ENCODE measurements around the gene CACNA1C.
A peak's percentile ranks its signal among the peaks of the same experiment; 100 is the strongest.
"Not testable (repeated sequence)": the region's sequence is repeated elsewhere in the genome, so short reads cannot be mapped to it uniquely, and the experiment has no call there.

CACNA1C gene

GRCh38 chr12:2236506-2237294 lies 183.9 kb downstream of the CACNA1C start:
- DNase-seq: no peak

GRCh38 chr12:2238111-2238510 lies 185.3 kb downstream of the CACNA1C start:
- no peak for DNase-seq

- no peak for DNase-seq
Observed at GRCh38 chr12:2239381-2239871, 186.6 kb downstream of the CACNA1C start.

GRCh38 chr12:2240390-2240789 lies 187.6 kb downstream of the CACNA1C start:
- no peak for DNase-seq

- no peak for DNase-seq
Observed at GRCh38 chr12:2240984-2241383, 188.2 kb downstream of the CACNA1C start.

GRCh38 chr12:2242216-2242615 lies 189.4 kb downstream of the CACNA1C start:
- DNase-seq: no peak

- DNase-seq: no peak
Observed at GRCh38 chr12:2242816-2243215, 190.0 kb downstream of the CACNA1C start.

- no peak for DNase-seq
Observed at GRCh38 chr12:2243275-2243674, 190.5 kb downstream of the CACNA1C start.

GRCh38 chr12:2244013-2244861 lies 191.4 kb downstream of the CACNA1C start:
- no peak for DNase-seq

GRCh38 chr12:2246358-2246757 lies 193.6 kb downstream of the CACNA1C start:
- DNase-seq: no peak

- DNase-seq: no peak
Observed at GRCh38 chr12:2247120-2247519, 194.3 kb downstream of the CACNA1C start.

- DNase-seq: no peak
Observed at GRCh38 chr12:2247596-2247995, 194.8 kb downstream of the CACNA1C start.

- no peak for DNase-seq
Observed at GRCh38 chr12:2248087-2248900, 195.5 kb downstream of the CACNA1C start.

- DNase-seq: no peak
Observed at GRCh38 chr12:2248901-2249381, 196.2 kb downstream of the CACNA1C start.

GRCh38 chr12:2250797-2251196 lies 198.0 kb downstream of the CACNA1C start:
- DNase-seq: no peak

- no peak for DNase-seq
Observed at GRCh38 chr12:2251526-2252209, 198.9 kb downstream of the CACNA1C start.

- DNase-seq: no peak
Observed at GRCh38 chr12:2255311-2255710, 202.5 kb downstream of the CACNA1C start.

- not testable (repeated sequence) for DNase-seq
Observed at GRCh38 chr12:2255731-2256130, 202.9 kb downstream of the CACNA1C start.

GRCh38 chr12:2256453-2256852 lies 203.7 kb downstream of the CACNA1C start:
- DNase-seq: no peak

- DNase-seq: no peak
Observed at GRCh38 chr12:2256915-2257314, 204.1 kb downstream of the CACNA1C start.

- peak; percentile 47 for DNase-seq
Observed at GRCh38 chr12:2258025-2258424, 205.2 kb downstream of the CACNA1C start.

GRCh38 chr12:2259369-2259768 lies 206.6 kb downstream of the CACNA1C start:
- DNase-seq: peak; percentile 86
